ENCODE results near the gene SUMF1. TPM values are rescaled to one million over a fixed set of nuclear protein-coding genes. Genes with fewer than 3 reads are reported as not detected.

The SUMF1 gene
- total and polyA plus RNA-seq, 8 donors: 5.3 to 170 (median 39.9) TPM

GRCh38 chr3:4394048-4394447 lies 73.0 kb downstream of the SUMF1 start:
- no peaks in the 10 kb centered on the region for H3K27me3 ChIP-seq
- 76 to 92% (median 87%) methylated on average over 3 of the region's 3 CpGs for WGBS, 5 donors
- H3K27ac ChIP-seq: no peak overlapping the region
- no peaks in the 10 kb centered on the region for H3K9me3 ChIP-seq
- no peak for DNase-seq
- TF ChIP-seq CTCF (IDR thresholded peaks at IDR 0.05) (no peak), EP300 (IDR thresholded peaks at IDR 0.05) (no peak)
- intact Hi-C loops (cut with DNase I; ENCODE audit: low total_unique reads): no loop called here
- peaks cover 4 to 29% (median 10%) of the 10 kb centered on the region in 4 donors for H3K36me3 ChIP-seq
- peaks cover 0 to 3% (median 0%) of the 10 kb centered on the region in 4 donors for H3K4me1 ChIP-seq
- H3K4me3 ChIP-seq: no peak overlapping the region

- Histone ChIP-seq H3K4me1 (peaks cover 0 to 3% (median 0%) of the 10 kb centered on the region in 4 donors), H3K36me3 (peaks cover 4 to 29% (median 10%) of the 10 kb centered on the region in 4 donors), H3K27ac (no peak overlapping the region), H3K4me3 (no peak overlapping the region), H3K9me3 (no peaks in the 10 kb centered on the region), H3K27me3 (no peaks in the 10 kb centered on the region)
- 94 to 98% (median 97%) methylated on average over 5 of the region's 5 CpGs for WGBS, 5 donors
- intact Hi-C loops (cut with DNase I; ENCODE audit: low total_unique reads): no loop called here
- no peak for DNase-seq
- TF ChIP-seq CTCF (IDR thresholded peaks at IDR 0.05) (no peak), POLR2AphosphoS5 (IDR thresholded peaks at IDR 0.05) (no peak), EP300 (IDR thresholded peaks at IDR 0.05) (no peak), POLR2A (IDR thresholded peaks at IDR 0.05) (no peak)
Measured at GRCh38 chr3:4392992-4393391, 74.1 kb downstream of the SUMF1 start.

DNA sequence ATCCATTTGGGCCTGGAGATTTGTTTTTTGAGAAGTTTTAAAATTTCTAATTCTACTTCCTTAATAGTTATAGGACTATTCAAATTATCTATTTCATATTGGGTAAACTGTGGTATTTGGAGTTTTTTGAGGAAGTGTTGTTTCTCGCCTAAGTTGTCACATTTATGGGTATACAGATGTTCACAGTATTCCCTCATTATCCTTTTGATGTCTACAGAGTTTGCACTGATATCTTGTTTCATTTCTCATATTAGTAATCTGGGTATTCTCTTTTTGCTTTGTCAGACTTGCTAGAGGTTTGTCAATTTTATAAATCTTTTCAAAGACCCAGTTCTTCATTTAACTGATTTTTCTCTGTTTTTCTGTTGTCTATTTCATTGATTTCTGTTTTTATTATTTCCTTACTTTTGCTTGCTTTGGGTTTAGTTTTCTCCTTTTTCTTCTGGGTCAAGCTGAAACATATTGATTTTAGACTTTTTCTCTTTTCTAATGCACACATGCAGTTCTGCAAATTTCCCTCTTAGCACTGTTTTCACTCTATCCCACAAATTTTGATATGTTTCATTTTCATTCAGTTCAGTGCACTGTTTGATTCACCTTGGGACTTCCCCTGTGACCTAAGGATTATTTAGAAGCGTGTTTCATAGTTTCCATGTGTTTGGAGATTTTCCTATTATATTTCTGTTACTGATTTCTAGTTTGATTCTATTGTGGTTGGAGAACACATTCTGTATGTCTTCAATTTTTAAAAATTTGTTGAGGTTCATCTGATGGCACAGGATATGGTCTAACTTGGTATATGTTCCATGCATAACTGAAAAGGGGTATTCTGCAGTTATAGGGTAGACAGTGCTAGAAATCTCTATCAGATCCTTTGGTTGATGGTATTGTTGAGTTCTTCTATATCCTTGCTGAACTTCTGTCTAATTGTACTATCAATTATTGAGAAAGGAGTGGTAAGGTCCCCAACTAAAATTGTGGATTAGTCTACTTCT lies 79.6 kb downstream of the SUMF1 start:
- H3K36me3 ChIP-seq: peaks cover 0 to 12% (median 3%) of the 10 kb centered on the region in 4 donors
- H3K27ac ChIP-seq: no peak overlapping the region
- DNase-seq: no peak
- H3K4me1 ChIP-seq: peaks cover 0 to 9% (median 0%) of the 10 kb centered on the region in 4 donors
- 88 to 95% (median 94%) methylated on average over 2 of the region's 2 CpGs for WGBS, 5 donors
- no peak for TF ChIP-seq POLR2A (IDR thresholded peaks at IDR 0.05)
- no peaks in the 10 kb centered on the region for H3K9me3 ChIP-seq
- no peak overlapping the region for H3K4me3 ChIP-seq
- intact Hi-C loops (cut with DNase I; ENCODE audit: low total_unique reads): no loop called here
- no peaks in the 10 kb centered on the region for H3K27me3 ChIP-seq

GRCh38 chr3:4385201-4385600 lies 81.9 kb downstream of the SUMF1 start:
- TF ChIP-seq EP300 (IDR thresholded peaks at IDR 0.05) (no peak), POLR2A (IDR thresholded peaks at IDR 0.05) (no peak), CTCF (IDR thresholded peaks at IDR 0.05) (no peak), POLR2AphosphoS5 (IDR thresholded peaks at IDR 0.05) (no peak)
- 87 to 95% (median 90%) methylated on average over 6 of the region's 6 CpGs for WGBS, 5 donors

More at GRCh38 chr3:4385201-4385600, 81.9 kb downstream of the SUMF1 start:
- no peak overlapping the region for H3K4me3 ChIP-seq
- no peaks in the 10 kb centered on the region for H3K9me3 ChIP-seq
- H3K36me3 ChIP-seq: peaks cover 0 to 5% (median 2%) of the 10 kb centered on the region in 4 donors
- H3K27me3 ChIP-seq: no peaks in the 10 kb centered on the region
- peaks cover 0 to 9% (median 0%) of the 10 kb centered on the region in 4 donors for H3K4me1 ChIP-seq
- intact Hi-C loops (cut with DNase I; ENCODE audit: low total_unique reads): no loop called here
- no peak for DNase-seq
- no peak overlapping the region for H3K27ac ChIP-seq

Measured in stomach (tissue), 9 donors.